BLaER1 treated with 17β-estradiol and CSF1 and Interleukin-3, amounts not matched to agents 10 nM and 100 nM (cell line): ENCODE results near the gene RPLP2.

Source experiments
- H3K27ac ChIP-seq, 11 experiments: shearing (Covaris generic); formaldehyde crosslinking; 2 replicates each; pipeline ENCODE4 v1.8.1; 2022
- H3K27me3 ChIP-seq, 11 experiments: shearing (Covaris generic); formaldehyde crosslinking; 2 replicates each; pipeline ENCODE4 v1.8.1; 2022
- H3K36me3 ChIP-seq, 11 experiments: shearing (Covaris generic); formaldehyde crosslinking; 2 replicates each; pipeline ENCODE4 v1.8.1; 2022
- H3K4me1 ChIP-seq, 10 experiments: shearing (Covaris generic); formaldehyde crosslinking; 2 replicates each; pipeline ENCODE4 v1.8.1; 2022
- H3K4me2 ChIP-seq, 11 experiments: shearing (Covaris generic); formaldehyde crosslinking; 2 replicates each; pipeline ENCODE4 v1.8.1; 2022
- H3K4me3 ChIP-seq, 10 experiments: shearing (Covaris generic); formaldehyde crosslinking; 2 replicates each; pipeline ENCODE4 v1.8.1; 2022
- H3K9ac ChIP-seq, 11 experiments: shearing (Covaris generic); formaldehyde crosslinking; 2 replicates each; pipeline ENCODE4 v1.8.1; 2022
- H3K9me3 ChIP-seq, 11 experiments: shearing (Covaris generic); formaldehyde crosslinking; replicated peaks in 1 of 11; 2 replicates each; pipeline ENCODE4 v1.8.1; 2022
- H4K20me1 ChIP-seq, 11 experiments: shearing (Covaris generic); formaldehyde crosslinking; 2 replicates each; pipeline ENCODE4 v1.8.1; 2022
- Cebpa-rat ChIP-seq, 11 experiments: shearing (Covaris generic); IDR thresholded peaks; 2 replicates each; pipeline ENCODE4 v1.8.1; 2022

RPLP2 gene

GRCh38 chr11:845872-846495 lies 36.2 kb downstream of the RPLP2 start:
- peak overlapping the region in 9 of 11 experiments; percentile 5 to 54 (median 26); a peak in 10 of 22 replicates for H3K27ac ChIP-seq
- H3K36me3 ChIP-seq, result peaks cover under 1 to 16% (median 3%) of the 10 kb centered on the region in 11 experiments; a peak in 16 of 22 replicates
- H3K27me3 ChIP-seq, result peaks cover 0 to 18% (median 0%) of the 10 kb centered on the region in 11 experiments; a peak in 10 of 22 replicates
- no peaks in the 10 kb centered on the region for H3K9me3 ChIP-seq
- peak overlapping the region; percentile 85 to 99 (median 98) for H3K4me2 ChIP-seq
- no peak for TF ChIP-seq Cebpa-rat (IDR thresholded peaks at IDR 0.05)
- peaks cover 59 to 75% (median 66%) of the 10 kb centered on the region in 11 experiments for H4K20me1 ChIP-seq
- H3K9ac ChIP-seq, result peak overlapping the region; percentile 1 to 100 (median 59); a peak in 16 of 22 replicates
- peaks cover 57 to 78% (median 73%) of the 10 kb centered on the region in 10 experiments for H3K4me1 ChIP-seq
- H3K4me3 ChIP-seq, result peak overlapping the region in 2 of 10 experiments; percentile 99; a peak in 6 of 20 replicates

DNA sequence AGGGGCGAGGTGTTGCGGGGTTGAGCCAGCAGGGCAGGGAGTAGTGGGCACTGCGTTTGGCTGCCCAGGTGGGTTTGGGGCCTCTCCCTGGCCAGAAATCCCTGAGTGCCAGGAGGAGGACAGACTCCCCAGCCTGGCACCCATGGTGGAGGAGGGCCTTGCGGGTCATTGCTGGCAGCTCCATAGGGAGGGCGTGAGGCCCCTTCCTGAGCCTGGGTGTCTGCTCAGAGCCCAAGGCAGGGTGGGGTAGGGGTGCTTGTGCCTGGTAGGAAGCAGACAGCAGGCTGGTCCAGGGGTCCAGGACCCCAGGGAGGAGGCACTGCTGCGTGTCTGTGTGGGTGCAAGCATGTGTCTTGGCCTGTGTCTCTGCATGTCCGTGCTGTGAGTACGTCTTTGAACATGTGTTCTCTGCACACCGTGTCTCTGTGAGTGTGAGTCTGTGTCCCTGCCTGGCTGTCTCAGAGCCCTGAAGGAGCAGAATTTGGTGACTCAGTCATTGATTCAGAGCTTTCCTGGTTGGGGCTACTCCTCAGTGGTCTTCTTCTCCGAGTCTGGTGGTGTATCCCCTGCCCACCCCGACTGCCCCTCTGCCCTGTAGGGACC lies 36.8 kb downstream of the RPLP2 start:
- peak overlapping the region; percentile 85 to 99 (median 98); a peak in 21 of 22 replicates for H3K4me2 ChIP-seq
- peak overlapping the region in 9 of 11 experiments; percentile 2 to 100 (median 45); a peak in 10 of 22 replicates for H3K9ac ChIP-seq
- H4K20me1 ChIP-seq, result peaks cover 58 to 75% (median 66%) of the 10 kb centered on the region in 11 experiments
- H3K36me3 ChIP-seq, result peaks cover 0 to 18% (median 0%) of the 10 kb centered on the region in 11 experiments; a peak in 3 of 22 replicates
- peaks cover 51 to 76% (median 71%) of the 10 kb centered on the region in 10 experiments for H3K4me1 ChIP-seq
- peak overlapping the region in 4 of 11 experiments; percentile 15 to 43 (median 29); a peak in 2 of 22 replicates for H3K27ac ChIP-seq
- peak overlapping the region in 2 of 10 experiments; percentile 99; a peak in 3 of 20 replicates for H3K4me3 ChIP-seq
- H3K9me3 ChIP-seq, result no peaks in the 10 kb centered on the region
- peaks cover 0 to 18% (median 0%) of the 10 kb centered on the region in 11 experiments; a peak in 10 of 22 replicates for H3K27me3 ChIP-seq
- no peak for TF ChIP-seq Cebpa-rat (IDR thresholded peaks at IDR 0.05)

- H3K36me3 ChIP-seq, result peaks cover 0 to 18% (median 0%) of the 10 kb centered on the region in 11 experiments; a peak in 4 of 22 replicates
- peak overlapping the region in 4 of 11 experiments; percentile 29 to 67 (median 43); a peak in 5 of 22 replicates for H3K9ac ChIP-seq
- TF ChIP-seq Cebpa-rat (IDR thresholded peaks at IDR 0.05), result no peak
- H3K4me2 ChIP-seq, result peak overlapping the region; percentile 87 to 99 (median 97)
- peaks cover 0 to 18% (median 0%) of the 10 kb centered on the region in 11 experiments; a peak in 10 of 22 replicates for H3K27me3 ChIP-seq
- H3K9me3 ChIP-seq, result no peaks in the 10 kb centered on the region
- peak overlapping the region in 1 of 10 experiments; percentile 43; a peak in 1 of 20 replicates for H3K4me3 ChIP-seq
- H3K27ac ChIP-seq, result no peak overlapping the region
- H4K20me1 ChIP-seq, result peaks cover 52 to 81% (median 63%) of the 10 kb centered on the region in 11 experiments; a peak in 21 of 22 replicates
- H3K4me1 ChIP-seq, result peaks cover 51 to 83% (median 76%) of the 10 kb centered on the region in 10 experiments
Measured at GRCh38 chr11:847876-848275, 38.1 kb downstream of the RPLP2 start.

DNA sequence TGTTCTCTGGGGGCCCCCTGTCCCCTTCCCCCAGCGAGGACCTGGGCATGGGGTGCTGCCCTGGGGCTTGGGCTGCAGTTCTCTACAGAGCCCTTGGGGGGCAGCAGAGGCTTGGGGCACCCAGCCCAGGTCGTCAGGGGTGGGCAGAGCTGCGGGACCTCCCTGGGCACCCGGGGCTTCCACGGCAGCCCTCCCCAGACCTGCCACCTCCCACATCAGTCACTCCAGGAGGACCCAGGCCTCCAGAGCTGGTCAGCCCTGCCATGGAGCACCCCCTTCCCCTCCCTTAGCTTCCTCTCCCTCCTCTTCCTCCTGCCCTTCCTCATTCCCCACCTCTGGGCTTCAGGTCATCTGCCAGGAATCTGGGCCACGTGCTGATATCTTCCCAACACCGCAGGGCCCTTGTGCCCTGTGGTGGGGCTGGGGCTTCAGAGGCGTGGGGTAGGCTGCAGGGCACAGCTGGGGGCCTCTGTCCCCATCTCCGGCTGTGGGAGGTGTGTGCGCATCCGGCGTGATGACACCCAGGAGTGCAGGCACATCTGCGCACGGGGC lies 38.7 kb downstream of the RPLP2 start:
- H3K4me1 ChIP-seq, result peaks cover 49 to 87% (median 78%) of the 10 kb centered on the region in 10 experiments
- peaks cover 0 to 18% (median 0%) of the 10 kb centered on the region in 11 experiments; a peak in 4 of 22 replicates for H3K36me3 ChIP-seq
- TF ChIP-seq Cebpa-rat (IDR thresholded peaks at IDR 0.05), result no peak
- no peak overlapping the region for H3K27ac ChIP-seq
- peaks cover 0 to 18% (median 0%) of the 10 kb centered on the region in 11 experiments; a peak in 10 of 22 replicates for H3K27me3 ChIP-seq
- peak overlapping the region; percentile 87 to 99 (median 97) for H3K4me2 ChIP-seq
- H4K20me1 ChIP-seq, result peaks cover 52 to 87% (median 63%) of the 10 kb centered on the region in 11 experiments; a peak in 21 of 22 replicates
- peak overlapping the region in 6 of 11 experiments; percentile 40 to 72 (median 61); a peak in 10 of 22 replicates for H3K9ac ChIP-seq
- peak overlapping the region in 8 of 10 experiments; percentile 43 to 73 (median 62); a peak in 11 of 20 replicates for H3K4me3 ChIP-seq
- H3K9me3 ChIP-seq, result no peaks in the 10 kb centered on the region

- H3K4me1 ChIP-seq, result peaks cover 41 to 88% (median 77%) of the 10 kb centered on the region in 10 experiments
- TF ChIP-seq Cebpa-rat (IDR thresholded peaks at IDR 0.05), result no peak
- peaks cover 0 to 25% (median 0%) of the 10 kb centered on the region in 11 experiments; a peak in 4 of 22 replicates for H3K36me3 ChIP-seq
- H3K27me3 ChIP-seq, result peaks cover 0 to 18% (median 0%) of the 10 kb centered on the region in 11 experiments; a peak in 10 of 22 replicates
- H3K27ac ChIP-seq, result no peak overlapping the region
- peak overlapping the region; percentile 43 to 73 (median 62) for H3K4me3 ChIP-seq
- H4K20me1 ChIP-seq, result peaks cover 57 to 95% (median 70%) of the 10 kb centered on the region in 11 experiments
- peak overlapping the region; percentile 15 to 73 (median 55); a peak in 18 of 22 replicates for H3K9ac ChIP-seq
- peak overlapping the region; percentile 87 to 99 (median 97) for H3K4me2 ChIP-seq
- no peaks in the 10 kb centered on the region for H3K9me3 ChIP-seq
Measured at GRCh38 chr11:849104-849824, 39.5 kb downstream of the RPLP2 start.

GRCh38 chr11:849951-850774 lies 40.4 kb downstream of the RPLP2 start:
- H3K9ac ChIP-seq, result peak overlapping the region in 10 of 11 experiments; percentile 45 to 73 (median 56); a peak in 13 of 22 replicates
- no peak overlapping the region for H3K27ac ChIP-seq
- peaks cover 34 to 89% (median 73%) of the 10 kb centered on the region in 10 experiments for H3K4me1 ChIP-seq
- H4K20me1 ChIP-seq, result peaks cover 60 to 99% (median 75%) of the 10 kb centered on the region in 11 experiments
- H3K4me2 ChIP-seq, result peak overlapping the region; percentile 87 to 99 (median 97)
- peaks cover 0 to 34% (median 0%) of the 10 kb centered on the region in 11 experiments; a peak in 4 of 22 replicates for H3K36me3 ChIP-seq
- peak overlapping the region; percentile 43 to 73 (median 62); a peak in 19 of 20 replicates for H3K4me3 ChIP-seq
- no peak for TF ChIP-seq Cebpa-rat (IDR thresholded peaks at IDR 0.05)
- H3K27me3 ChIP-seq, result peaks cover 0 to 18% (median 0%) of the 10 kb centered on the region in 11 experiments; a peak in 10 of 22 replicates
- no peaks in the 10 kb centered on the region for H3K9me3 ChIP-seq
